H9 (cell line): ENCODE results near the gene TRPT1. TPM values are rescaled to one million over a fixed set of nuclear protein-coding genes. Genes with fewer than 3 reads are reported as not detected.

Source experiments
- DNase-seq: peaks from one replicate; pipeline ENCODE4 v3.0.0-alpha.2; 2017
- H2AFZ ChIP-seq: one replicate; pipeline ENCODE4 v1.6.1; 2013; ENCODE audit warnings: mild to moderate bottlenecking, low read length, control low read depth, moderate library complexity
- H2AK5ac ChIP-seq: 2 replicates; pipeline ENCODE4 v1.6.1; 2013; ENCODE audit warnings: low read length, control low read depth, mixed read lengths; ENCODE audit not compliant: insufficient read length
- H2BK120ac ChIP-seq: one replicate; pipeline ENCODE4 v1.6.1; 2013; ENCODE audit warnings: low read depth, mild to moderate bottlenecking, low read length, control low read depth, inconsistent platforms; ENCODE audit not compliant: poor library complexity, severe bottlenecking
- H2BK12ac ChIP-seq: 2 replicates; pipeline ENCODE4 v1.6.1; 2013; ENCODE audit warnings: low read length, control low read depth, mixed read lengths, low read depth; ENCODE audit not compliant: insufficient read length
- H2BK15ac ChIP-seq: 2 replicates; pipeline ENCODE4 v1.6.1; 2013; ENCODE audit warnings: low read depth, low read length, control low read depth
- H2BK20ac ChIP-seq: one replicate; pipeline ENCODE4 v1.6.1; 2013; ENCODE audit warnings: low read depth, mild to moderate bottlenecking, low read length, control low read depth, inconsistent platforms; ENCODE audit not compliant: poor library complexity, severe bottlenecking
- H2BK5ac ChIP-seq: 2 replicates; pipeline ENCODE4 v1.6.1; 2013; ENCODE audit warnings: low read length, control low read depth, mixed read lengths; ENCODE audit not compliant: insufficient read length
- H3K14ac ChIP-seq: 2 replicates; pipeline ENCODE4 v1.6.1; 2013; ENCODE audit warnings: low read length, control low read depth; ENCODE audit not compliant: insufficient read depth
- H3K18ac ChIP-seq: 2 replicates; pipeline ENCODE4 v1.6.1; 2013; ENCODE audit warnings: low read depth, mild to moderate bottlenecking, mixed read lengths, low read length, control low read depth; ENCODE audit not compliant: insufficient read length
- H3K23ac ChIP-seq: 2 replicates; pipeline ENCODE4 v1.6.1; 2013; ENCODE audit warnings: low read length, control low read depth, mixed read lengths, low read depth; ENCODE audit not compliant: insufficient read length
- H3K23me2 ChIP-seq: 2 replicates; pipeline ENCODE4 v1.6.1; 2013; ENCODE audit warnings: low read depth, mild to moderate bottlenecking, mixed read lengths, low read length, control low read depth; ENCODE audit not compliant: insufficient read length, poor library complexity, severe bottlenecking
- H3K27ac ChIP-seq: 2 replicates; pipeline ENCODE4 v1.5.1; 2013; ENCODE audit warnings: low read length, control low read depth, mixed read lengths, low read depth; ENCODE audit not compliant: insufficient read length
- H3K27me3 ChIP-seq: 2 replicates; pipeline ENCODE4 v1.6.1; 2013; ENCODE audit warnings: low read length, control low read depth, inconsistent platforms; ENCODE audit not compliant: insufficient read depth
- H3K4ac ChIP-seq: 2 replicates; pipeline ENCODE4 v1.6.1; 2013; ENCODE audit warnings: low read depth, mild to moderate bottlenecking, control low read depth, inconsistent platforms, low read length, moderate library complexity
- H3K4me1 ChIP-seq: 2 replicates; pipeline ENCODE4 v1.6.1; 2013; ENCODE audit warnings: low read length, control low read depth, inconsistent platforms; ENCODE audit not compliant: insufficient read depth
- H3K4me2 ChIP-seq: 2 replicates; pipeline ENCODE4 v1.6.1; 2013; ENCODE audit warnings: low read length, control low read depth, mixed read lengths; ENCODE audit not compliant: insufficient read length, insufficient read depth
- H3K56ac ChIP-seq: 2 replicates; pipeline ENCODE4 v1.6.1; 2013; ENCODE audit warnings: low read depth, mild to moderate bottlenecking, mixed read lengths, low read length, control low read depth; ENCODE audit not compliant: insufficient read length
- H3K79me1 ChIP-seq: 2 replicates; pipeline ENCODE4 v1.6.1; 2013; ENCODE audit warnings: low read depth, mild to moderate bottlenecking, moderate library complexity, low read length, control low read depth, inconsistent platforms; ENCODE audit not compliant: insufficient read depth, poor library complexity, severe bottlenecking
- H3K79me2 ChIP-seq: 2 replicates; pipeline ENCODE4 v1.6.1; 2013; ENCODE audit warnings: low read length, control low read depth, inconsistent platforms; ENCODE audit not compliant: insufficient read depth
- H3K9ac ChIP-seq: 2 replicates; pipeline ENCODE4 v1.6.1; 2013; ENCODE audit warnings: low read length, control low read depth, mixed read lengths; ENCODE audit not compliant: insufficient read length; ENCODE audit errors: extremely low read depth
- H3K9me3 ChIP-seq: one replicate; pipeline ENCODE4 v1.6.1; 2013; ENCODE audit warnings: low read depth, low read length, inconsistent platforms; ENCODE audit not compliant: control insufficient read depth
- H3T11ph ChIP-seq: one replicate; pipeline ENCODE4 v1.6.1; 2013; ENCODE audit warnings: mild to moderate bottlenecking, low read length, control low read depth, inconsistent platforms
- H4K20me1 ChIP-seq: one replicate; pipeline ENCODE4 v1.6.1; 2013; ENCODE audit not compliant: control insufficient read depth, insufficient read length, insufficient read depth
- H4K5ac ChIP-seq: 2 replicates; pipeline ENCODE4 v1.6.1; 2013; ENCODE audit warnings: low read depth, mild to moderate bottlenecking, mixed read lengths, low read length, control low read depth; ENCODE audit not compliant: insufficient read length
- H4K8ac ChIP-seq: replicated peaks from 2 replicates; pipeline ENCODE4 v1.6.1; 2013; ENCODE audit warnings: low read length, control low read depth, mixed read lengths, low read depth; ENCODE audit not compliant: insufficient read length
- H4K91ac ChIP-seq: 2 replicates; pipeline ENCODE4 v1.6.1; 2013; ENCODE audit warnings: low read depth, mild to moderate bottlenecking, moderate library complexity, mixed read lengths, low read length, control low read depth; ENCODE audit not compliant: insufficient read length
- H3K27ac Mint-ChIP-seq, 3 experiments: 2 replicates in 2 of 3; 3 replicates in 1 of 3; pipeline ENCODE4 v1.8.0; 2020 to 2021; ENCODE audit warnings: mixed read lengths in 3 of 3, mild to moderate bottlenecking in 1 of 3, moderate library complexity in 1 of 3
- H3K27me3 Mint-ChIP-seq: 2 replicates; pipeline ENCODE4 v1.8.0; 2021; ENCODE audit warnings: low read depth, mild to moderate bottlenecking, moderate library complexity, mixed read lengths
- H3K36me3 Mint-ChIP-seq, 3 experiments: 2 replicates in 2 of 3; 3 replicates in 1 of 3; pipeline ENCODE4 v1.8.0; 2020 to 2021; ENCODE audit warnings: low read depth in 3 of 3, mixed read lengths in 3 of 3; ENCODE audit not compliant: insufficient read depth in 1 of 3
- H3K4me1 Mint-ChIP-seq, 2 experiments: 2 replicates each; pipeline ENCODE4 v1.8.0; 2020; ENCODE audit warnings: mixed read lengths in 2 of 2
- H3K4me3 Mint-ChIP-seq, 2 experiments: 2 replicates in 1 of 2; 3 replicates in 1 of 2; pipeline ENCODE4 v1.8.0; 2020 to 2021; ENCODE audit warnings: mild to moderate bottlenecking in 2 of 2, mixed read lengths in 2 of 2, moderate library complexity in 1 of 2
- H3K9me3 Mint-ChIP-seq, 2 experiments: 2 replicates in 1 of 2; 3 replicates in 1 of 2; pipeline ENCODE4 v1.8.0; 2020; ENCODE audit warnings: mild to moderate bottlenecking in 2 of 2, mixed read lengths in 2 of 2, moderate library complexity in 1 of 2
- WGBS: extraction: QIAGEN DNeasy Blood & Tissue Kit; methylation state at CpG from one replicate; pipeline ENCODE4 v1.1.7; 2013; ENCODE audit warnings: missing lambda C conversion rate, low lambda C conversion rate, mixed read lengths; ENCODE audit not compliant: insufficient read length; ENCODE audit errors: extremely low coverage; 5-methylcytosine and 5-hydroxymethylcytosine counted together
- total RNA-seq: library from RNA; stranded (reverse); gene quantifications from 2 replicates; pipeline ENCODE4 v1.2.1, GENCODE V29; 2021
- TF ChIP-seq, protein P1 (sequence below): fragments of 200-600 bp; sonication (generic); conservative IDR thresholded peaks from 3 replicates; pipeline ENCODE4 v1.8.0; 2021; ENCODE audit warnings: antibody characterized with exemption, mild to moderate bottlenecking

TRPT1 gene
- total RNA-seq, 1 experiment from 2014 or later, result 33.6 TPM

DNA sequence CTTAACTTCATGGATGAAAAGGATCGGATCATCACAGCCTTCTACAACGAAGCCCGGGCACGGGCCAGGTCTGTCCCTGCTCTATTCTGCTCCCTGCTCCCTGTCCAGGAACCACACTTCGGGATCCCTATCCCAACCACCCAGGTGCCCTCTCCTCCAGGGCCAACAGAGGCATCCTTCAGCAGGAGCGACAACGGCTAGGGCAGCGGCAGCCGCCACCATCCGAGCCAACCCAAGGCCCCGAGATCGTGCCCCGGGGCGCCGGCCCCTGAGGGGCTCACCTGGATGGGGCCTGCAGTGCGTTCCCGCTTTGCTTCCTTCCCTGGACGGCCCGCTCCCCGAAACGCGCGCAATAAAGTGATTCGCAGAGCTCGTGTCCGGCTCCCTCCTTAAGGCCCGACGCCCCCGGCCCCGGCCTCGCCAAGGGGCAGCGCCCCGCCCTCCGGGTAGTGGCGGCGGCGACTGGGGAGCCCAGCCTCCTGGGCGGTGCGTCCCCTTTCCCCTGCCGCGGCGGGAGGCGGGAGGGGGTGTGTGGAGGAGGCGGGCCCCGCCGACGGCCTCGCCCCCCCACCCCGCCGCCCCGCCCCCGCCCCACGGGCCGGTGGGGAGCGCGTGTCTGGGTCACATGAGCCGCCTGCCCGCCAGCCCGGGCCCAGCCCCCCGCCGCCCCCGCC lies 8.1 kb upstream of the TRPT1 start, which contains the start of gene VEGFB:
Gene VEGFB, plus strand, starts transcription at position 672 of the 674 bp plus-strand sequence. CDS start 250 bp downstream, outside the sequence.
- no peak within 1 kb of the TSS for H4K5ac ChIP-seq
- no peak within 1 kb of the TSS for H2AK5ac ChIP-seq
- no peak within 1 kb of the TSS for H3T11ph ChIP-seq
- Mint-ChIP-seq H3K36me3 (peaks cover 4 to 24% (median 13%) of the 10 kb centered on the region in 3 experiments; a peak in 6 of 7 replicates), H3K27ac (peak within 1 kb of the TSS in 1 of 3 experiments; percentile 82; a peak in 1 of 7 replicates), H3K4me1 (peaks cover 18 to 29% of the 10 kb centered on the region in 2 experiments), H3K27me3 (peaks cover 20% of the 10 kb centered on the region), H3K4me3 (peak within 1 kb of the TSS; percentile 81 to 85), H3K9me3 (no peaks in the 10 kb centered on the region)
- H4K8ac ChIP-seq, result no peak within 1 kb of the TSS
- peaks cover 21% of the 10 kb centered on the region for H3K23me2 ChIP-seq
- TF ChIP-seq, protein P1, sequence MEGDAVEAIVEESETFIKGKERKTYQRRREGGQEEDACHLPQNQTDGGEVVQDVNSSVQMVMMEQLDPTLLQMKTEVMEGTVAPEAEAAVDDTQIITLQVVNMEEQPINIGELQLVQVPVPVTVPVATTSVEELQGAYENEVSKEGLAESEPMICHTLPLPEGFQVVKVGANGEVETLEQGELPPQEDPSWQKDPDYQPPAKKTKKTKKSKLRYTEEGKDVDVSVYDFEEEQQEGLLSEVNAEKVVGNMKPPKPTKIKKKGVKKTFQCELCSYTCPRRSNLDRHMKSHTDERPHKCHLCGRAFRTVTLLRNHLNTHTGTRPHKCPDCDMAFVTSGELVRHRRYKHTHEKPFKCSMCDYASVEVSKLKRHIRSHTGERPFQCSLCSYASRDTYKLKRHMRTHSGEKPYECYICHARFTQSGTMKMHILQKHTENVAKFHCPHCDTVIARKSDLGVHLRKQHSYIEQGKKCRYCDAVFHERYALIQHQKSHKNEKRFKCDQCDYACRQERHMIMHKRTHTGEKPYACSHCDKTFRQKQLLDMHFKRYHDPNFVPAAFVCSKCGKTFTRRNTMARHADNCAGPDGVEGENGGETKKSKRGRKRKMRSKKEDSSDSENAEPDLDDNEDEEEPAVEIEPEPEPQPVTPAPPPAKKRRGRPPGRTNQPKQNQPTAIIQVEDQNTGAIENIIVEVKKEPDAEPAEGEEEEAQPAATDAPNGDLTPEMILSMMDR, result no peak
- H3K23ac ChIP-seq, result no peak within 1 kb of the TSS
- no CpG with 5 or more reads among the region's 62 CpGs for WGBS
- H3K4me1 ChIP-seq, result 0 out of 2 replicates have a peak, but pooled peaks cover 3% of the 10 kb centered on the region
- no peak within 1 kb of the TSS for H3K18ac ChIP-seq
- no peaks in the 10 kb centered on the region; the same call in 1 of the 2 replicates for H3K27me3 ChIP-seq
- no peaks in the 10 kb centered on the region for H4K20me1 ChIP-seq
- H3K9ac ChIP-seq, result no peak within 1 kb of the TSS
- H3K14ac ChIP-seq, result no peak within 1 kb of the TSS
- H3K79me1 ChIP-seq, result no peaks in the 10 kb centered on the region
- no peak within 1 kb of the TSS for H2BK5ac ChIP-seq
- no peak within 1 kb of the TSS for H2BK20ac ChIP-seq
- H3K27ac ChIP-seq, result no peak within 1 kb of the TSS
- no peak within 1 kb of the TSS for H2AFZ ChIP-seq
- no peak within 1 kb of the TSS for H2BK120ac ChIP-seq
- no peaks in the 10 kb centered on the region for H3K9me3 ChIP-seq
- DNase-seq, result no peak
- H2BK12ac ChIP-seq, result no peak within 1 kb of the TSS
- no peak within 1 kb of the TSS for H3K4ac ChIP-seq
- H4K91ac ChIP-seq, result no peak within 1 kb of the TSS
- no peak within 1 kb of the TSS for H3K56ac ChIP-seq
- H3K79me2 ChIP-seq, result no peaks in the 10 kb centered on the region
- H3K4me2 ChIP-seq, result peak within 1 kb of the TSS; percentile 51
- no peak within 1 kb of the TSS for H2BK15ac ChIP-seq
